GM19099 (cell line): ENCODE results near the gene NAV3.

Experiments
- POLR2A ChIP-seq: IDR thresholded peaks from 3 replicates; pipeline ENCODE4 v1.6.1; 2011; ENCODE audit warnings: low read depth; ENCODE audit not compliant: insufficient read length; ENCODE audit errors: extremely low read depth

NAV3 gene

DNA sequence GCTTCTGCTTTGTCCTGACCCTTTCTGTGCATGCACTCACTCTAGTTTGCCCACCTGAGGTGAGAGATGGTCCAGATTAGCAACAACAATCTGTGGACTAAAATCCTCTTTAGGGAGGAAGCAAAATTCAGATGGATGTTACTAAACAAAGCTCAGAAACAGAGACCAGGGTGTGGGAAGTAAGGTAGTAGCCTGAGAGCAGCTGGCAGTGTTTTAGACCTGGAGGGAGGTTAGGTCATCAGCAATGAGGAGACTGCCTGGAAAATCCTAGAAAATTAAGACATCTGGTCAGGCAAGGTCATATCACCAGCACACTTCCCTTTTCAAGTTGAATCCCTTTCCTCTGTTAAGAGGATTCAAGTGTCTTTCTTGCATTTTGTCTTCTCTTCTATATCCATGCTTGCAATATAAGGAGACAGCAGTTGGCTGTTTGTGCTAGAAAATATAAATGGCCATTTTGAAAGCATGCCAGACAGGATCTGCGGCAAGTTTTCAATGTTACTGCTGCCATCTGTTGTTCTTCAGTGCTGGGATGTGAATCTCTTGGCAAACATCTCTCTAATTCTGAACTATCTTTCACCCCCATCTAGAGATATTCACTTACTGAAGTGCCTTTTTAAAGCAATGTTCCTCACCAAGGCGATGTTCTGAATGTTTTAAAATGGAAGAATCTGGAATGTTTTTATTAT, 266.4 kb downstream of the NAV3 start:
- TF ChIP-seq POLR2A = no peak

DNA sequence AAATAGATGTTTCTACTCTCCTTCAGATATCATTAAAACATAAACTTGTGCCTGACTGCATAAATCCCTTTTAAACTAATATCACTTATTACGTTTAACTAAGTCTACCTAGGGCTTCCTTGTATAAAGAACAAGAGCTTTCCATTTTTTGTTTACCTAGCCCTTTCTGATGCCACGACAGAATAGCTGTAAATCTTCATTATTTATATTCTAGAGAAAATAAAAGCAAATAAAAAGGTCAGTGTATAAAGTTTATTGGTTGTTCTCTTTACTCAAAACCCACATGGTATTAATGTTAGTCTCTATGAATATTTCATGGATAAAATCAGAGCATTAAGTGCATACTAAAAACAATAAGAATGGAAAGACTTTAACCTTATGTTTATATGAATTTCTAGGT, 269.1 kb downstream of the NAV3 start:
- no peak for TF ChIP-seq POLR2A

DNA sequence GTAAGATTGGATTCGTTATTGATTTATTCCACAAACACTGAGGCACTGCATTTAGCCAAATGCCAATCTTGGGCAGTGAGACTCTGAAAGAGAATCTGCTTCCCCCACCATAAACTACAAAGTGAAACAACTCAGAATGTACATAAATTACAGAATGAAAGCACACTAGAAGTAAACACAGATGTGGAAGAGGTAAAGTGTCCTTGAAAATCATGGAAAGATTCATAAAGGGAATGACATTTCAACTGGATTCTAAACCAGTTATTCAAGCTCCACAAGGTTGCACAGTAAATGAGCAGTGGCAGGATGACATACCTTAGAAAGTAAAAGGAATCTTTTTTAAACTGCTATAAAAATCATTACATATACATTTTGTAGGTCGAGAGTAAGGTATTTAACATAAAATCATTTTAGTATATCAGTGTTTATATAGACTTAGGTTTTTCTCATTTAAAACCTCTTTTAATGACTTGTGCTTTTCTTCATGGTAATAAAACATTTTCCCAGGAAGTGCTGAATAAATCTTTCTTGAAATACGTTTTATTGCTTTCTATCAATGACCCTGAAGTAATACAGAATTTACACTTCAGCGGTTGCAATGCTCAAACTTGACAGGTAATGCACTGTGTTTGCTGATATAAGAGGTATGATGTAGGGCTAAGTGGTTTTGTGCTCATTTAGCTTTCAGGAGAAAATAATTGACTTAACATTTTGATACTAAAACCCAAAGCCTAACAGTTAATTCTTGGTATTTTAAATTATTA, 270.6 kb downstream of the NAV3 start:
- no peak for TF ChIP-seq POLR2A

DNA sequence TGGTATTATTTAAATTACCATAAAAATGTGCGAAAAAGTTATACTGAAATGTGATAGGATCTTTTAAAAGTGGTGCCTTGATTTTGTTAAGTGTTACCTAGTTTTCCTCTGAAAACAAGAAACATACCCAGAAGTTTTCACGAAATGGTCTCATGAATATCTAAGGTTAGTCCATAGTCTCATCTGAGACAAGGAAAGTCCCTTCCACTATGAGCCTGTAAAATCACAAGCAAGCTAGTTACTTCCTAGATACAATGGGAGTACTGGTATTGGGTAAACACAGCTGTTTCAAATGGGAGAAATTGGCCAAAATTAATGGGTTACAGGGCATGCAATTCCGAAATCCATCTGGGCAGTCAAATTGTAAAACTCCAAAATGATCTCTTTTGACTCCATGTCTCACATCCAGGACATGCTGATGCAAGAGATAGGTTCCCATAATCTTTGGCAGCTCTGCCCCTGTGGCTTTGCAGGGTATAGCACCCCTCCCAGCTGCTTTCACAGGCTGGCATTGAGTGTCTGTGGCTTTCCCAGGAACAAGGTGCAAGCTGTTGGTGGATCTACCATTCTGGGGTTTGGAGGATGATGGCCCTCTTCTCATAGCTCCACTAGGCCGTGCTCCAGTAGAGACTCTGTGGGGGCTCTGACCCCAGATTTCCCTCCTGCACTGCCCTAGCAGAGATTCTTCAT, 271.4 kb downstream of the NAV3 start:
- no peak for TF ChIP-seq POLR2A

DNA sequence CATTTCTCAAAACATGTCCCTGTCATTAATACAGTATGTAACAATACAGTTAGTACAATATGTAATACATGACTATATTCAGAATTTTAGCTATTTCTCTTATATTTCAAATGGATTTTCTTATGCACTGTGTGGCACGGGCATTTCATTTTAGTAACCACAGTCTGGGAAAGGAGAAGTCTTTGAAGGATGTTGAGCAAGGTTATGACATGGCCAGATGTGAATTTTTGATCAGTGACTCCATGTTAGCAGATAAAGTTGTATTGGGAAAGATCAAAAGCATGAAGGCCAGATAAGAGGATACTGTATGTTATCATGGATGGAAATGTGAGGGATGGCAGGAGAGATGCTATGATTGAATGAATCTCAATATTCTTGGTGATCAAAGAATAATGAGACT, 285.2 kb downstream of the NAV3 start:
- no peak for TF ChIP-seq POLR2A

DNA sequence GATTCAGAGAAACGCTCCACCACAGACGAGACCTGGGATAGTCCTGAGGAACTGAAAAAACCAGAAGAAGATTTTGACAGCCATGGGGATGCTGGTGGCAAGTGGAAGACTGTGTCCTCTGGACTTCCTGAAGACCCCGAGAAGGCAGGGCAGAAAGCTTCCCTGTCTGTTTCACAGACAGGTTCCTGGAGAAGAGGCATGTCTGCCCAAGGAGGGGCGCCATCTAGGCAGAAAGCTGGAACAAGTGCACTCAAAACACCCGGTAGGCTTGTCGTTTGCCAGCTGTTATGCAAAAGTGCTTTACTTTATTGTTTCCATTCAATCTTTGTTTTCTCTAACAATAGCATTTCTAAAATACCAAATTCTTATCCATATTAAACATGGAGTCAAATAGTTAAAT, 287.3 kb downstream of the NAV3 start:
- no peak for TF ChIP-seq POLR2A

DNA sequence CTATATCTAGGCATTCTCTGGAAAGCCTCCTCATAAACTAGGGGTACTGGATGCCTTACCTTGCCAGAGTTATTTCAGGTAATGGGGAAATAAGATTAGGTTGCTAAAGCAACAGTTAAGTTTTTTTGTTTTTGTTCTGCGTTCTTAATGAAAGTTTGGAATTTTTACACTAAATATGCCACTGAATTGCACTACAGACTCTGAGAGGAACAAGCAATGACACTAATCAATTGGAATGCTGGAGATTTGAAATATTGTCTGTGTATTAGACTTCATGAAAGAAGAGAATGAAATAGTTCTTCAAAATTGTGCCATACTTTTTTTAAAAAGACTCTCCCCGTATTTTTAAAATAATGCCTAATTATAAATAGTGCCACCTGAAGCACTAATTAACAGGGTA, 287.8 kb downstream of the NAV3 start:
- no peak for TF ChIP-seq POLR2A

DNA sequence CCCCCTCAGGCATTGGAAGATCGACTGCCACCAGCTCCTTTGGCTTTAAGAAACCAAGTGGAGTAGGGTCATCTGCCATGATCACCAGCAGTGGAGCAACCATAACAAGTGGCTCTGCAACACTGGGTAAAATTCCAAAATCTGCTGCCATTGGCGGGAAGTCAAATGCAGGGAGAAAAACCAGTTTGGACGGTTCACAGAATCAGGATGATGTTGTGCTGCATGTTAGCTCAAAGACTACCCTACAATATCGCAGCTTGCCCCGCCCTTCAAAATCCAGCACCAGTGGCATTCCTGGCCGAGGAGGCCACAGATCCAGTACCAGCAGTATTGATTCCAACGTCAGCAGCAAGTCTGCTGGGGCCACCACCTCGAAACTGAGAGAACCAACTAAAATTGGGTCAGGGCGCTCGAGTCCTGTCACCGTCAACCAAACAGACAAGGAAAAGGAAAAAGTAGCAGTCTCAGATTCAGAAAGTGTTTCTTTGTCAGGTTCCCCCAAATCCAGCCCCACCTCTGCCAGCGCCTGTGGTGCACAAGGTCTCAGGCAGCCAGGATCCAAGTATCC, 288.7 kb downstream of the NAV3 start:
- no peak for TF ChIP-seq POLR2A

DNA sequence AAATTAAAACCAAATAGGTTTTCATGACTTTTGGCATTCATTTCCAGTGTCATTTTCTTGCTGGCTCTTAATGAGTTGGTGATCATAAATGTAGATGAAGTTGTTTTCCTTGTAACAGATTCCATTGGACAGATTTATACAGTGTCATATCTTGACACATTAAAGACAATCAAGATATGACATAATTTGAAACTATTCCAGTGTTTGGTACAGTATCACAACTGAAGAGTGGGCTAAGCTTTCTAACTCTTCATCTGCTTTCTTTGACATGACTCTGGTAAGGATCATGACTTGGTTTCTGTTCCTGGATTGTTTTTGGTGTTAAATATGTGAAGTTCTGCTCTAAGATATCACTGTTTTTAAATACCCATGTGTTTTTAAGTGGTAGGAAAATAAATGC, 289.6 kb downstream of the NAV3 start:
- TF ChIP-seq POLR2A = no peak

DNA sequence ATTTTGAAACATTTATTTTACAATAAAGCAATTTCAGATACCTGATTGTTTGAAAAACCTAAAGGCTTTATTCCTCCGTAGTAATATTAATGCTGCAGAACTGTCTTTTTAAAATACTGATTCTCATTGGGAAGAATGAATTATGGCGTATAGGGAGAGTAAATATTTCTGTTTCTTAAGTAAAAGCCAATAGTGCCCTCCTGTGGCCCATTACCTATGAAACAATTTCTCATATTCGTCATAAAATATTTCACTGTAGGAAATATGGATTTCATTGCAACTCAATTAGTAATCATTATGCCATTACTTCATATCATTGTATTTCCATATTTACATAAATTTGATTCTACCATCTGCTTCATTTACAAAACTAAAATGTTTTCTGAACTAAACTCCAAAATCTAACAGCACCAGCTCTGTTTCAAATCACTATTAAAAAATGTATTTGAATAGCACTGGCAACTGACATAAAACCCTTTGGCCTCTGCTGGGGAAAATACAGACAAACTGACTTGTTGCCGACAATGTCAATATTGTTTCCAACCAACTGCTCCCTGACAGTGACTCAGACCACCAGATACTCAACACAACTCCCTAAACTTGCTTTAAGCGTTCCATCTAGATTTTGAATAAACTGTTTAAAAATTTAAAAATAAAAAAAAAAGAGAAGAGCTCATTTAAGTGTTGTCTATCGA, 290.3 kb downstream of the NAV3 start:
- TF ChIP-seq POLR2A = no peak

DNA sequence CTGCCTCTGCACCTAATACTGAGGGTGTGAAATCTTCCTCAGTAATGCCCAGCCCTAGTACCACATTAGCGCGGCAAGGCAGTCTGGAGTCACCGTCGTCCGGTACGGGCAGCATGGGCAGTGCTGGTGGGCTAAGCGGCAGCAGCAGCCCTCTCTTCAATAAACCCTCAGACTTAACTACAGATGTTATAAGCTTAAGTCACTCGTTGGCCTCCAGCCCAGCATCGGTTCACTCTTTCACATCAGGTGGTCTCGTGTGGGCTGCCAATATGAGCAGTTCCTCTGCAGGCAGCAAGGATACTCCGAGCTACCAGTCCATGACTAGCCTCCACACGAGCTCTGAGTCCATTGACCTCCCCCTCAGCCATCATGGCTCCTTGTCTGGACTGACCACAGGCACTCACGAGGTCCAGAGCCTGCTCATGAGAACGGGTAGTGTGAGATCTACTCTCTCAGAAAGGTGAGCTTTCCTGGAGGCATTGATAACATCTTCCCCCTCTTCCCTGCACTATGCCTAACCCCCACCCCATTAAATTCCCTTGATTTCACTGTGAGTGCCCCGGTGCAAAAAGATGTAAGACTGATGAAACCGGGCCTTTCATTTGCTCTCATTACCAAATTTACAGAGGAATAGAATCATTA, 291.4 kb downstream of the NAV3 start:
- TF ChIP-seq POLR2A = no peak

DNA sequence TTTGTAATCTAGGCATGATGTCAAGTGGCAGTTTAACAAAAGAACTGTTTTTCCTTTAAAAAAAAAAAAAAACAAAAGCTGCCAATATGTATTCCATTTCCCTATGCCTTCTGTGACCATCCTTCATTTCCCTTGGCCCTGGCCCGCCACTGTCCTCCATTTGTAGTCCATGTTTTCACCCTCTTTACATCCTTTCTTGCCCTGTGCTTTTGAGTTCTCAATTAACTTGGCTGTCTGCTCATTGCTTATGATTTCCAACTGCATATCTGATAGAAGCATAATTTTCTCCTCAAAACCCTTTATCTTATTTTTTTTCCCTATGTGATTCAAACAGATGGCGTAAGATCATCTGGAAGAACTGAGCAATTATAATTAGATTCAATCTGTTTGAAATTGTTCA, 297.5 kb downstream of the NAV3 start:
- no peak for TF ChIP-seq POLR2A

DNA sequence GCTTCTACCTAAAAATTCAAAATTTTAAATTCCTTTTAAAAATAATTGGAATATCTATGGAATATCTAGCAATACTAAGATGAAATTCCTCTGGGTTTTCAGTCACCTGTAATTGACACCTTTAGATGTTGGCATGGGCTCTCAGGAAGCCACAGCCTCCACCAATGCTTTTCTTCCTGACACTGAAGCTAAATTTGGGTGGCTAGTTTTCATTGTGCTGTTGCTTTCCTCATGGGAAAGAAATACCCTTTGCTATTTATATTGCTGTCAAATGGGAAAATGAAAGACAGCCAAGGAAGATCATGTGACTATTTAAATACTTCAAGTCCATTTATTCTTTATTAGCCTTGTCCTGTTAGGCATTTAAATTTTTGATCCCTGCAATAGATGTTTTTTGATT, 313.0 kb downstream of the NAV3 start:
- TF ChIP-seq POLR2A = no peak

DNA sequence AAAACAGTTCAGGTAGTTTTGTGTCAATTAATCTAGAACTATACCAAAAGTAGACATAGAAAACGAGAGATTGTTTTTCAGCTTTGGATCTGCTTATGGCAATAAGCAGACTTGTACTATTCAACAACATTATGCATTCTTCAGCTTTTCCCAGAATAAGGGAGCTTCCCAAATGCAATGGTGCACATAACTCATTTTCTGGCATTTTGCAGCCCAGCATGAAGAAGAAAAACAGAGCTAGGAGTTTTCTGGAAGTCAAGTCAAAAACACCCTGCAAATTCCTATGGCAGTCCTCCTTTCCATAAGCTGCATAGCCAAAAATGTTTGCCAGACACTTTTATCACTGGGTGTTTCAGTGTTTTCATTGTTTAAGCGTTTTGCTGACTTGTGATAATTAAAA, 314.7 kb downstream of the NAV3 start:
- TF ChIP-seq POLR2A = no peak

DNA sequence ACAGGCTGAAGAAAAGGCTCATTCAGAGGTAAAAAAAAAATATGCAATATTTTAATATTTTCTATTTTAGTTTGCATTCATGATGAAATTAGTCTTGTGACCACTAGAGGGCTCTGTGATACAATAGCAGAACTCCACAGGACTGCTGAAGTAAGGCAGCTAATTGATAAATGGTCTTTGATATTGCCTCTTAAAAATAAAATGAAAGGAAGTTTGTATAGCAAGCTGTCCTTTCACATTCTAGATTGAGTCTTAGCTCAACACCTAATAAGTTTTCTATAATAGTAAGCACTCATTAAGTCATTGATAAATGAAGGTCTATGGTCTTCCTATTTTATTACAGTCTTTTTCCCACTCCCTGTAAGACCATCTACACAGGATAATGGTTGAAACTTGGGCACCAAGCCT, 315.7 kb downstream of the NAV3 start:
- no peak for TF ChIP-seq POLR2A

DNA sequence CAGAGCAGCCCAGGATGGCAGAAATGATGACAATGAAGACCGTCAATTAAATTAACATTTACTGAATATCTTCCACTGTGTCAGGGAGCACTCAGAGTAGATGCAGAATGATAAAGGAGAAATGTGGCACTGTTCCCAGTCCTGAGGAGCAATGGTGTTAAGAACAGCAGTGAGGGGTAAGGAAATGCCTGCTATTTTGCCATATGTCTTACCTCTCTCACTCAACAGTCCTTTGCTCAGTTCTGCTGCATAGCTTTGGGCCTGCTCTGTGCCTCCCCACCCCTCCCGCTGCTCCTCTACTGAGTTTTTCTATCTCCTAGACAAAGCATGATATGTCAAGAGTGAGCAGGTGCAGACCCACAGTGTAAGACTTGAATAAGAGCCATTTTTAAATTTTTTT, 318.8 kb downstream of the NAV3 start:
- no peak for TF ChIP-seq POLR2A
